HG02610 (cell line): ENCODE results near the gene MYO3B.
"Not testable (repeated sequence)": the region's sequence is repeated elsewhere in the genome, so short reads cannot be mapped to it uniquely, and the experiment has no call there.

ENCODE experiments used
- ATAC-seq: cut with Tn5 transposase; IDR thresholded peaks from one replicate; pipeline ENCODE4 v1.9.1; 2021; ENCODE audit warnings: mild to moderate bottlenecking, moderate library complexity; ENCODE audit not compliant: unreplicated experiment

Gene MYO3B

GRCh38 chr2:170208967-170209366 lies 31.0 kb downstream of the MYO3B start:
- ATAC-seq, result no peak

GRCh38 chr2:170212625-170213280 lies 34.8 kb downstream of the MYO3B start:
- peak; percentile 66 for ATAC-seq

- ATAC-seq, result not testable (repeated sequence)
Measured at GRCh38 chr2:170213281-170213625, 35.3 kb downstream of the MYO3B start.

- ATAC-seq, result no peak
Measured at GRCh38 chr2:170213651-170214050, 35.7 kb downstream of the MYO3B start.

GRCh38 chr2:170214309-170214948 lies 36.5 kb downstream of the MYO3B start:
- peak; percentile 63 for ATAC-seq

GRCh38 chr2:170215021-170215420 lies 37.1 kb downstream of the MYO3B start:
- no peak for ATAC-seq

- no peak for ATAC-seq
Measured at GRCh38 chr2:170216428-170216827, 38.5 kb downstream of the MYO3B start.

- no peak for ATAC-seq
Measured at GRCh38 chr2:170216981-170217380, 39.0 kb downstream of the MYO3B start.

GRCh38 chr2:170217778-170218251 lies 39.9 kb downstream of the MYO3B start:
- no peak for ATAC-seq

- no peak for ATAC-seq
Measured at GRCh38 chr2:170218456-170218855, 40.5 kb downstream of the MYO3B start.

- ATAC-seq, result no peak
Measured at GRCh38 chr2:170218931-170219330, 41.0 kb downstream of the MYO3B start.

GRCh38 chr2:170221317-170222288 lies 43.7 kb downstream of the MYO3B start:
- no peak for ATAC-seq

- no peak for ATAC-seq
Measured at GRCh38 chr2:170222298-170222697, 44.4 kb downstream of the MYO3B start.

GRCh38 chr2:170222842-170223241 lies 44.9 kb downstream of the MYO3B start:
- ATAC-seq, result no peak

GRCh38 chr2:170224692-170225294 lies 46.8 kb downstream of the MYO3B start:
- ATAC-seq, result no peak

- ATAC-seq, result no peak
Measured at GRCh38 chr2:170226216-170226615, 48.3 kb downstream of the MYO3B start.

- peak; percentile 72 for ATAC-seq
Measured at GRCh38 chr2:170227507-170227947, 49.6 kb downstream of the MYO3B start.

GRCh38 chr2:170227951-170228350 lies 50.0 kb downstream of the MYO3B start:
- peak; percentile 15 for ATAC-seq

- ATAC-seq, result peak; percentile 34
Measured at GRCh38 chr2:170228429-170228828, 50.5 kb downstream of the MYO3B start.

GRCh38 chr2:170229125-170229524 lies 51.2 kb downstream of the MYO3B start:
- ATAC-seq, result no peak

- no peak for ATAC-seq
Measured at GRCh38 chr2:170229744-170230143, 51.8 kb downstream of the MYO3B start.
